DND-41 (cell line): ENCODE results near the gene IFI44.

Experiments used
- EZH2 ChIP-seq: IDR thresholded peaks from 3 replicates; pipeline ENCODE4 v1.6.1; 2012; ENCODE audit warnings: borderline replicate concordance, low read depth, mild to moderate bottlenecking, moderate library complexity, low read length, inconsistent platforms; ENCODE audit not compliant: severe bottlenecking
- TF ChIP-seq, protein P1 (sequence below): IDR thresholded peaks from 2 replicates; pipeline ENCODE4 v1.5.1; 2012; ENCODE audit warnings: borderline replicate concordance, low read length, moderate library complexity, mild to moderate bottlenecking; ENCODE audit not compliant: poor library complexity, severe bottlenecking; ENCODE audit errors: extremely low read depth

DNA sequence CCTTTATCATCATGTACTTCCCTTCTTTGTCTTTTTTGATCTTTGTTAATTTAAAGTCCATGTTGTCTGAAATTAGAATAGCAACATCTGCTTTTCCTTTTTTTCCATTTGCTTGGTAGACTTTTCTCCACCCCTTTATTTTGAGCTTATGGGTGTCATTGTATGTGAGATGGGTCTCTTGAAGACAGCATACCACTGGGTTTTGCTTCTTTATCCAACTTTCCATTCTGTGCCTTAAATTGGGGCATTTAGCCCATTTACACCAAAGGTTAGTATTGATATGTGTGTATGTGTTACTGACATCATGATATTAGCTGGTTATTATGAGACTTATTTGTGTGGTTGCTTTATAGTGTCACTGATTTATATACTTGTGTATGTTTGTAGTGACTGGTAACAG is 50.2 kb downstream of the IFI44 start:
- TF ChIP-seq, protein P1, sequence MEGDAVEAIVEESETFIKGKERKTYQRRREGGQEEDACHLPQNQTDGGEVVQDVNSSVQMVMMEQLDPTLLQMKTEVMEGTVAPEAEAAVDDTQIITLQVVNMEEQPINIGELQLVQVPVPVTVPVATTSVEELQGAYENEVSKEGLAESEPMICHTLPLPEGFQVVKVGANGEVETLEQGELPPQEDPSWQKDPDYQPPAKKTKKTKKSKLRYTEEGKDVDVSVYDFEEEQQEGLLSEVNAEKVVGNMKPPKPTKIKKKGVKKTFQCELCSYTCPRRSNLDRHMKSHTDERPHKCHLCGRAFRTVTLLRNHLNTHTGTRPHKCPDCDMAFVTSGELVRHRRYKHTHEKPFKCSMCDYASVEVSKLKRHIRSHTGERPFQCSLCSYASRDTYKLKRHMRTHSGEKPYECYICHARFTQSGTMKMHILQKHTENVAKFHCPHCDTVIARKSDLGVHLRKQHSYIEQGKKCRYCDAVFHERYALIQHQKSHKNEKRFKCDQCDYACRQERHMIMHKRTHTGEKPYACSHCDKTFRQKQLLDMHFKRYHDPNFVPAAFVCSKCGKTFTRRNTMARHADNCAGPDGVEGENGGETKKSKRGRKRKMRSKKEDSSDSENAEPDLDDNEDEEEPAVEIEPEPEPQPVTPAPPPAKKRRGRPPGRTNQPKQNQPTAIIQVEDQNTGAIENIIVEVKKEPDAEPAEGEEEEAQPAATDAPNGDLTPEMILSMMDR, result no peak
- no peak for TF ChIP-seq EZH2
